HCT116 (cell line): Measurements from ENCODE around the gene ADAMTS6. TPM values are rescaled to one million over a fixed set of nuclear protein-coding genes. Genes with fewer than 3 reads are reported as not detected.

Source experiments
- ATAC-seq: fragments of 200-7000 bp; cut with Tn5 transposase; 2 replicates; pipeline ENCODE4 v1.9.1; 2020; ENCODE audit warnings: mild to moderate bottlenecking, moderate library complexity
- BruUV-seq: library from RNA; stranded (reverse); fragments of 400-500 nt; replicated peaks from 2 replicates; lab custom pipeline; 2021; lab: Mats Ljungman, UMichigan
- CTCF ChIA-PET: fragments of 300-600 bp; sonication (Branson Sonifier 250); formaldehyde crosslinking; loops from one replicate; lab custom pipeline; 2021; ENCODE audit warnings: antibody characterized with exemption; lab: Charles Lee
- POLR2A ChIA-PET: fragments of 300-600, 350-600 bp; sonication (Branson Sonifier 250); formaldehyde crosslinking; loops from one replicate; lab custom pipeline; 2021; ENCODE audit warnings: antibody characterized with exemption; lab: Charles Lee
- RAD21 ChIA-PET, 2 experiments: fragments of 300-600 bp; sonication (Branson Sonifier 250); formaldehyde crosslinking; loops; one replicate each; lab custom pipeline; 2023; ENCODE audit warnings: low total read pairs in 2 of 2; ENCODE audit not compliant: uncharacterized antibody in 2 of 2, unreplicated experiment in 2 of 2, low non-redundant PET in 1 of 2; lab: Charles Lee
- DNase-seq: peaks from one replicate; pipeline ENCODE4 v3.0.0-alpha.2; 2010; ENCODE audit warnings: low read depth, low spot score
- H2AFZ ChIP-seq: fragments of 200-600 bp; shearing (Covaris generic), sonication (generic); 2 replicates; pipeline ENCODE4 v1.6.1; 2017; ENCODE audit warnings: low read depth, mixed run types, mixed read lengths, antibody characterized with exemption, low read length; ENCODE audit not compliant: poor library complexity, severe bottlenecking
- H3K27ac ChIP-seq: 2 replicates; pipeline ENCODE4 v1.5.1; 2012; ENCODE audit warnings: low read depth, low read length
- H3K27me3 ChIP-seq: fragments of 200-600 bp; sonication (generic); 2 replicates; pipeline ENCODE4 v1.6.1; 2016; ENCODE audit warnings: mixed run types, low read length, mixed read lengths; ENCODE audit not compliant: insufficient read depth
- H3K36me3 ChIP-seq, 2 experiments: fragments of 200-500 bp in 1 of 2; fragments of 200-600 bp in 1 of 2; sonication (Bioruptor generic) in 1 of 2; sonication (generic) in 1 of 2; 2 replicates each; pipeline versions ENCODE4 v1.5.1 to v1.6.1; 2014 to 2016; ENCODE audit warnings: low read length in 2 of 2, inconsistent platforms in 1 of 2, mixed read lengths in 1 of 2, mixed run types in 1 of 2; ENCODE audit not compliant: insufficient read depth in 2 of 2, control insufficient read depth in 1 of 2
- H3K4me1 ChIP-seq, 2 experiments: fragments of 200-600 bp in 1 of 2; sonication (generic) in 1 of 2; 2 replicates each; pipeline versions ENCODE4 v1.5.1 to v1.6.1; 2012 to 2017; ENCODE audit warnings: low read length in 2 of 2, inconsistent platforms in 1 of 2, mild to moderate bottlenecking in 1 of 2, mixed read lengths in 1 of 2, mixed run types in 1 of 2, moderate library complexity in 1 of 2; ENCODE audit not compliant: insufficient read depth in 2 of 2, control insufficient read depth in 1 of 2
- H3K4me2 ChIP-seq: fragments of 200-600 bp; sonication (generic); 2 replicates; pipeline ENCODE4 v1.6.1; 2017; ENCODE audit warnings: mixed run types, low read length, mixed read lengths
- H3K4me3 ChIP-seq, 2 experiments: fragments of 200-600 bp in 1 of 2; sonication (generic) in 1 of 2; replicated peaks in 1 of 2; 2 replicates each; pipeline ENCODE4 v1.5.1; 2011 to 2016; ENCODE audit warnings: low read length in 2 of 2, control low read depth in 1 of 2, low read depth in 1 of 2, mild to moderate bottlenecking in 1 of 2, mixed read lengths in 1 of 2, mixed run types in 1 of 2
- H3K79me2 ChIP-seq: fragments of 200-600 bp; sonication (generic); 2 replicates; pipeline ENCODE4 v1.6.1; 2017; ENCODE audit warnings: mild to moderate bottlenecking, mixed run types, low read length, moderate library complexity, mixed read lengths; ENCODE audit not compliant: insufficient read depth
- H3K9ac ChIP-seq: fragments of 200-600 bp; sonication (generic); 2 replicates; pipeline ENCODE4 v1.6.1; 2016; ENCODE audit warnings: low read length, mixed read lengths
- H3K9me2 ChIP-seq: fragments of 200-600 bp; sonication (generic), shearing (Covaris generic); 2 replicates; pipeline ENCODE4 v1.6.1; 2017; ENCODE audit warnings: mixed run types, mild to moderate bottlenecking, moderate library complexity; ENCODE audit not compliant: insufficient read depth
- H3K9me3 ChIP-seq, 2 experiments: fragments of 200-500 bp in 1 of 2; fragments of 200-600 bp in 1 of 2; sonication (Bioruptor generic) in 1 of 2; sonication (generic) in 1 of 2; 2 replicates each; pipeline ENCODE4 v1.6.1; 2014 to 2017; ENCODE audit warnings: low read length in 2 of 2, mixed read lengths in 2 of 2, inconsistent platforms in 1 of 2, low read depth in 1 of 2, mild to moderate bottlenecking in 1 of 2, mixed run types in 1 of 2, moderate library complexity in 1 of 2; ENCODE audit not compliant: control insufficient read depth in 1 of 2, insufficient read depth in 1 of 2
- H4K20me1 ChIP-seq: fragments of 200-600 bp; sonication (generic), shearing (Covaris generic); 2 replicates; pipeline ENCODE4 v1.6.1; 2017; ENCODE audit warnings: mixed run types, mild to moderate bottlenecking, moderate library complexity; ENCODE audit not compliant: insufficient read depth
- CEBPB ChIP-seq: IDR thresholded peaks from 2 replicates; pipeline ENCODE4 v1.6.1; 2012; ENCODE audit warnings: low read depth
- CTCF ChIP-seq, 3 experiments: fragments of 200-600 bp in 1 of 3; sonication (generic) in 1 of 3; IDR thresholded peaks in 2 of 3; conservative IDR thresholded peaks in 1 of 3; 2 replicates each; pipeline ENCODE4 v1.5.1; 2012 to 2017; ENCODE audit warnings: low read depth in 2 of 3, low read length in 2 of 3, antibody characterized with exemption in 1 of 3, borderline replicate concordance in 1 of 3, control low read depth in 1 of 3, mild to moderate bottlenecking in 1 of 3, mixed read lengths in 1 of 3, mixed run types in 1 of 3, moderate library complexity in 1 of 3; ENCODE audit not compliant: insufficient read depth in 1 of 3
- EGR1 ChIP-seq: IDR thresholded peaks from 2 replicates; pipeline ENCODE4 v1.6.1; 2012; ENCODE audit warnings: low read depth
- EZH2 ChIP-seq: fragments of 200-600 bp; sonication (generic); IDR thresholded peaks from 2 replicates; pipeline ENCODE4 v1.6.1; 2017; ENCODE audit warnings: antibody characterized with exemption, mixed run types
- JUND ChIP-seq: IDR thresholded peaks from 2 replicates; pipeline ENCODE4 v1.6.1; 2012
- POLR2A ChIP-seq: IDR thresholded peaks from 2 replicates; pipeline ENCODE4 v1.7.0; 2011; ENCODE audit warnings: borderline replicate concordance; ENCODE audit not compliant: insufficient read depth, insufficient read length; ENCODE audit errors: extremely low read depth
- SIN3A ChIP-seq: IDR thresholded peaks from 2 replicates; pipeline ENCODE4 v1.6.1; 2012; ENCODE audit warnings: low read depth
- ZFX ChIP-seq: fragments of 450-650 bp; IDR thresholded peaks from 2 replicates; pipeline ENCODE4 v1.6.1; 2017
- intact Hi-C: fragments of 100-400 bp; cut with micrococcal nuclease; formaldehyde crosslinking; loops from 2 replicates; pipeline ENCODE4 v1.10.0; 2022
- total RNA-seq: library from RNA; stranded (reverse); gene quantifications from one replicate; pipeline ENCODE4 v1.2.1, GENCODE V29; 2021; ENCODE audit not compliant: unreplicated experiment
- TF ChIP-seq, protein P1 (sequence below): IDR thresholded peaks from 2 replicates; pipeline ENCODE4 v1.6.1; 2011; ENCODE audit warnings: mild to moderate bottlenecking, low read length, moderate library complexity; ENCODE audit not compliant: insufficient replicate concordance; ENCODE audit errors: extremely low read depth
- TF ChIP-seq, protein P2 (sequence below): IDR thresholded peaks from 2 replicates; pipeline ENCODE4 v1.6.1; 2012; ENCODE audit warnings: low read depth

The ADAMTS6 gene
- total RNA-seq, 1 experiment from 2014 or later = 0.93 TPM

- Histone ChIP-seq H3K4me2 (no peak overlapping the region), H3K9me2 (peaks cover 3% of the 10 kb centered on the region; the same call in 1 of the 2 replicates), H3K27me3 (no peaks in the 10 kb centered on the region), H3K27ac (no peak overlapping the region), H4K20me1 (no peaks in the 10 kb centered on the region), H3K79me2 (no peaks in the 10 kb centered on the region), H3K4me3 (no peak overlapping the region), H2AFZ (no peak overlapping the region), H3K9me3 (no peaks in the 10 kb centered on the region), H3K9ac (no peak overlapping the region), H3K4me1 (no peaks in the 10 kb centered on the region), H3K36me3 (no peaks in the 10 kb centered on the region)
- ATAC-seq (no peak), DNase-seq (no peak)
- ChIA-PET CTCF (no interaction called here), POLR2A (no interaction called here), RAD21 (no interaction called here)
- TF ChIP-seq, protein P1, sequence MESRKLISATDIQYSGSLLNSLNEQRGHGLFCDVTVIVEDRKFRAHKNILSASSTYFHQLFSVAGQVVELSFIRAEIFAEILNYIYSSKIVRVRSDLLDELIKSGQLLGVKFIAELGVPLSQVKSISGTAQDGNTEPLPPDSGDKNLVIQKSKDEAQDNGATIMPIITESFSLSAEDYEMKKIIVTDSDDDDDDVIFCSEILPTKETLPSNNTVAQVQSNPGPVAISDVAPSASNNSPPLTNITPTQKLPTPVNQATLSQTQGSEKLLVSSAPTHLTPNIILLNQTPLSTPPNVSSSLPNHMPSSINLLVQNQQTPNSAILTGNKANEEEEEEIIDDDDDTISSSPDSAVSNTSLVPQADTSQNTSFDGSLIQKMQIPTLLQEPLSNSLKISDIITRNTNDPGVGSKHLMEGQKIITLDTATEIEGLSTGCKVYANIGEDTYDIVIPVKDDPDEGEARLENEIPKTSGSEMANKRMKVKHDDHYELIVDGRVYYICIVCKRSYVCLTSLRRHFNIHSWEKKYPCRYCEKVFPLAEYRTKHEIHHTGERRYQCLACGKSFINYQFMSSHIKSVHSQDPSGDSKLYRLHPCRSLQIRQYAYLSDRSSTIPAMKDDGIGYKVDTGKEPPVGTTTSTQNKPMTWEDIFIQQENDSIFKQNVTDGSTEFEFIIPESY = no peak
- TF ChIP-seq POLR2A (no peak), JUND (no peak), SIN3A (no peak), EGR1 (no peak), EZH2 (no peak), CTCF (IDR thresholded peaks at IDR 0.05 in 2 of 3, conservative IDR thresholded peaks at IDR 0.05 in 1 of 3; ENCODE audit: borderline replicate concordance in 1 of 3, insufficient read depth in 1 of 3, low read depth in 2 of 3, low read length in 2 of 3) (no peak), CEBPB (no peak), ZFX (no peak)
- TF ChIP-seq, protein P2, sequence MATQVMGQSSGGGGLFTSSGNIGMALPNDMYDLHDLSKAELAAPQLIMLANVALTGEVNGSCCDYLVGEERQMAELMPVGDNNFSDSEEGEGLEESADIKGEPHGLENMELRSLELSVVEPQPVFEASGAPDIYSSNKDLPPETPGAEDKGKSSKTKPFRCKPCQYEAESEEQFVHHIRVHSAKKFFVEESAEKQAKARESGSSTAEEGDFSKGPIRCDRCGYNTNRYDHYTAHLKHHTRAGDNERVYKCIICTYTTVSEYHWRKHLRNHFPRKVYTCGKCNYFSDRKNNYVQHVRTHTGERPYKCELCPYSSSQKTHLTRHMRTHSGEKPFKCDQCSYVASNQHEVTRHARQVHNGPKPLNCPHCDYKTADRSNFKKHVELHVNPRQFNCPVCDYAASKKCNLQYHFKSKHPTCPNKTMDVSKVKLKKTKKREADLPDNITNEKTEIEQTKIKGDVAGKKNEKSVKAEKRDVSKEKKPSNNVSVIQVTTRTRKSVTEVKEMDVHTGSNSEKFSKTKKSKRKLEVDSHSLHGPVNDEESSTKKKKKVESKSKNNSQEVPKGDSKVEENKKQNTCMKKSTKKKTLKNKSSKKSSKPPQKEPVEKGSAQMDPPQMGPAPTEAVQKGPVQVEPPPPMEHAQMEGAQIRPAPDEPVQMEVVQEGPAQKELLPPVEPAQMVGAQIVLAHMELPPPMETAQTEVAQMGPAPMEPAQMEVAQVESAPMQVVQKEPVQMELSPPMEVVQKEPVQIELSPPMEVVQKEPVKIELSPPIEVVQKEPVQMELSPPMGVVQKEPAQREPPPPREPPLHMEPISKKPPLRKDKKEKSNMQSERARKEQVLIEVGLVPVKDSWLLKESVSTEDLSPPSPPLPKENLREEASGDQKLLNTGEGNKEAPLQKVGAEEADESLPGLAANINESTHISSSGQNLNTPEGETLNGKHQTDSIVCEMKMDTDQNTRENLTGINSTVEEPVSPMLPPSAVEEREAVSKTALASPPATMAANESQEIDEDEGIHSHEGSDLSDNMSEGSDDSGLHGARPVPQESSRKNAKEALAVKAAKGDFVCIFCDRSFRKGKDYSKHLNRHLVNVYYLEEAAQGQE = no peak
- intact Hi-C loops = no loop called here
- BruUV-seq = no TSS peak
Measured at GRCh38 chr5:65243161-65243560, 238.6 kb downstream of the ADAMTS6 start.
